GM12878 (cell line): ENCODE results near the gene EYS. TPM values are rescaled to one million over a fixed set of nuclear protein-coding genes. Genes with fewer than 3 reads are reported as not detected.

Experiments used
- ATAC-seq: fragments of 200-7000 bp; cut with Tn5 transposase; 3 replicates; pipeline ENCODE4 v1.9.1; 2020; ENCODE audit warnings: mild to moderate bottlenecking, moderate library complexity
- BruUV-seq: library from RNA; stranded (reverse); fragments of 400-500 nt; replicated peaks from 2 replicates; lab custom pipeline; 2021; lab: Mats Ljungman, UMichigan
- CTCF ChIA-PET: fragments of 300-600 bp; sonication (Branson Sonifier 250); formaldehyde crosslinking; extraction: SDS; loops from one replicate; lab custom pipeline; 2021; ENCODE audit warnings: inconsistent platforms; lab: Yijun Ruan, JAX
- POLR2A ChIA-PET: fragments of 350-600 bp; formaldehyde crosslinking; extraction: SDS; loops from one replicate; lab custom pipeline; 2021; ENCODE audit warnings: inconsistent platforms; lab: Charles Lee
- RAD21 ChIA-PET: fragments of 300-600 bp; sonication (Branson Sonifier 250); formaldehyde crosslinking; loops from one replicate; lab custom pipeline; 2023; ENCODE audit warnings: antibody characterized with exemption; ENCODE audit not compliant: unreplicated experiment; lab: Charles Lee
- SMC1A ChIA-PET: fragments of 300-600 bp; sonication (Branson Sonifier 250); formaldehyde crosslinking; loops from one replicate; lab custom pipeline; 2023; ENCODE audit not compliant: unreplicated experiment, uncharacterized antibody; lab: Charles Lee
- DNase-seq: peaks from one replicate; pipeline ENCODE4 v3.0.0-alpha.2; 2011; ENCODE audit warnings: low read depth, low spot score
- FAIRE-seq: peaks from 3 replicates; lab custom pipeline; 2011; peaks lifted over from hg19 to GRCh38; lab: Jason Lieb, UNC
- H2AFZ ChIP-seq: 2 replicates; pipeline ENCODE4 v1.6.0; 2011; ENCODE audit warnings: low read depth, low read length, control low read depth; ENCODE audit not compliant: control insufficient read depth
- H3K27ac ChIP-seq: 2 replicates; pipeline ENCODE4 v1.5.1; 2011; ENCODE audit warnings: control low read depth; ENCODE audit not compliant: control insufficient read depth, insufficient read depth
- H3K27me3 ChIP-seq, 2 experiments: replicated peaks in 1 of 2; 2 replicates each; pipeline versions ENCODE4 v1.6.0 to v1.6.1; 2011; ENCODE audit warnings: low read length in 1 of 2; ENCODE audit not compliant: control insufficient read depth in 2 of 2, insufficient read depth in 2 of 2
- H3K36me3 ChIP-seq, 2 experiments: 2 replicates each; pipeline ENCODE4 v1.5.1; 2011; ENCODE audit warnings: low read length in 1 of 2; ENCODE audit not compliant: control insufficient read depth in 2 of 2, insufficient read depth in 2 of 2
- H3K4me1 ChIP-seq: 2 replicates; pipeline ENCODE4 v1.6.1; 2011; ENCODE audit warnings: mild to moderate bottlenecking, low read length, moderate library complexity, mixed read lengths; ENCODE audit not compliant: control insufficient read depth, insufficient read depth
- H3K4me2 ChIP-seq: 2 replicates; pipeline ENCODE4 v1.6.0; 2011; ENCODE audit warnings: control low read depth; ENCODE audit not compliant: control insufficient read depth, insufficient read depth
- H3K4me3 ChIP-seq: fragments of 200-600 bp; sonication (generic); 2 replicates; pipeline ENCODE4 v1.5.1; 2016
- H3K79me2 ChIP-seq: 2 replicates; pipeline ENCODE4 v1.6.0; 2011; ENCODE audit warnings: low read length; ENCODE audit not compliant: control insufficient read depth, insufficient read depth
- H3K9ac ChIP-seq: 2 replicates; pipeline ENCODE4 v1.8.0; 2011; ENCODE audit warnings: low read length, control low read depth, mixed read lengths; ENCODE audit not compliant: control insufficient read depth, insufficient read depth
- H3K9me3 ChIP-seq: replicated peaks from 3 replicates; pipeline ENCODE4 v1.5.1; 2011; ENCODE audit warnings: mild to moderate bottlenecking, low read length; ENCODE audit not compliant: control insufficient read depth, insufficient read depth
- H4K20me1 ChIP-seq: 2 replicates; pipeline ENCODE4 v1.6.0; 2011; ENCODE audit not compliant: control insufficient read depth, insufficient read depth
- BRCA1 ChIP-seq: IDR thresholded peaks from 2 replicates; pipeline ENCODE4 v1.6.1; 2011; ENCODE audit warnings: low read depth, low read length, improper control_type of control experiment
- WGBS: methylation state at CpG from one replicate; pipeline ENCODE4 v1.1.6; 2016; ENCODE audit warnings: low lambda C conversion rate; ENCODE audit not compliant: insufficient replicate concordance, insufficient coverage; ENCODE audit errors: missing lambda C conversion rate; 5-methylcytosine and 5-hydroxymethylcytosine counted together
- in situ Hi-C: fragments of 300-500 bp; cut with MboI; formaldehyde crosslinking; loops from 9 replicates; pipeline ENCODE4 v1.14.3; 2018; ENCODE audit warnings: mixed read lengths
- intact Hi-C: fragments of 100-400 bp; cut with micrococcal nuclease; formaldehyde crosslinking; loops from one replicate; pipeline ENCODE4 v1.14.2; 2022; ENCODE audit not compliant: unreplicated experiment
- polyA plus RNA-seq, 11 experiments: library from polyadenylated mRNA; depleted of rRNA in 4 of 11; unstranded in 6 of 11; stranded (reverse) in 5 of 11; fragments of >200 nt; fragmentation: Nextera tagmentation in 4 of 11; fragmentation: Illumina TruSeq in 1 of 11; extraction: Ambion mirVana in 4 of 11; extraction: Trizol in 1 of 11; gene quantifications; 1 replicate in 1 of 11; 2 replicates in 10 of 11; pipeline versions ENCODE4 v1.2.1 to v1.2.3, GENCODE V29; 2011 to 2016; ENCODE audit warnings: inconsistent platforms in 2 of 11, missing spikeins in 2 of 11, low read depth in 1 of 11
- total RNA-seq, 4 experiments: library from RNA; depleted of rRNA in 3 of 4; stranded (reverse); fragments of >200 nt in 3 of 4; fragmentation: Illumina TruSeq in 1 of 4; extraction: Trizol in 1 of 4; gene quantifications; 2 replicates each; pipeline versions ENCODE4 v1.2.1 to v1.2.3, GENCODE V29; 2013 to 2021
- TF ChIP-seq, protein P1 (sequence below): fragments of 450-650 bp; IDR thresholded peaks from 2 replicates; pipeline ENCODE4 v1.6.1; 2014; ENCODE audit warnings: mild to moderate bottlenecking

The EYS gene
- total and polyA plus RNA-seq, 10 of the 15 experiments (the other 5 are each of a cell fraction or from before 2014, with no cell fraction given): under 0.01 to 0.14 (median 0.02) TPM; not detected in 1

DNA sequence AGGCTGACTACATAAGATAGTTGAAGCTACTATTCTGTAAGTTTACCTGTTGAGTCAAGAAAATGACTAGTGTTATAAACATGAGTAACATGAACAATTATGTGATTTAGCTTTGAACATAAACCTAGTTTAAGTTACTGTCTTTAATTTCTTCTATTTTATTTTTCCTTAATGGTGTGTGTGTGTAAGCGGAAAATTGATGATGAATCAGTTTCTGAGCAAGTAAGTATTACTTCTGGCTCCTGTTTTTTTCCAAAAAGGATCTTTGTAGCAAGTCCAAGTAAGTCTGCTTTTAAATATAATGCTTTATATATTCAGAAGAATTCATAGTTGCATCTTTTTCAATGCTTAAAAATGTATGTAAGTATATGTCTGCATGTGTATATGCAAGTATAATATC is 786.8 kb downstream of the EYS start:
- H3K4me3 ChIP-seq: no peak overlapping the region
- RAD21 ChIA-PET: no interaction called here
- H3K4me2 ChIP-seq: no peak overlapping the region
- no peaks in the 10 kb centered on the region for H4K20me1 ChIP-seq
- DNase-seq: no peak
- POLR2A ChIA-PET: no interaction called here
- CTCF ChIA-PET: no interaction called here
- no peaks in the 10 kb centered on the region for H3K79me2 ChIP-seq
- BruUV-seq: no TSS peak
- no peaks in the 10 kb centered on the region for H3K4me1 ChIP-seq
- no peaks in the 10 kb centered on the region for H3K9me3 ChIP-seq
- H3K36me3 ChIP-seq: no peaks in the 10 kb centered on the region
- no peak for TF ChIP-seq BRCA1
- TF ChIP-seq, all 136 proteins: peak for 0
- Histone ChIP-seq H2AFZ (no peak overlapping the region), H3K27ac (no peak overlapping the region), H3K27me3 (no peaks in the 10 kb centered on the region), H3K9ac (no peak overlapping the region)
- SMC1A ChIA-PET: no interaction called here
- 24% methylated on average over 1 of the region's 1 CpG for WGBS
- no peak for ATAC-seq
- in situ Hi-C loops (no loop called here), intact Hi-C loops (no loop called here)
- no peak for FAIRE-seq

DNA sequence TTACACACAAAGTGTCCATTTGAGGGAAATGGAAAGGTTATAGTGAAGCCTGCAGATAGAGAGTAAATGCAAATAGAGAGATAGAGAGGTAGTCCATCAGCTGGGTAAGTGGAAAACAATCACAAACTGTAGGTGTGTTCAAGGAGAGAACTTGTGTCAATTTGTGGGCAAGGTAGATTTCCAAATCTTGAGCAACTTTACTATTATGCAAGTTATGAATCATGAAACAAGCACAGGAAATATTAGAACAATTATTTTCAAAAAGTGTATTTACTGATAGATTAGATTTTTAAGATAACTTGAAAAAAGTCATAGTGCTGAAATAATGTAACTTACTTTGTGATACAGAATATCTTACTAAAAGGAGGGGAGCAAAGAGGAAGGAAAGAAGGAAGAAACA is 792.9 kb downstream of the EYS start:
- TF ChIP-seq, protein P1, sequence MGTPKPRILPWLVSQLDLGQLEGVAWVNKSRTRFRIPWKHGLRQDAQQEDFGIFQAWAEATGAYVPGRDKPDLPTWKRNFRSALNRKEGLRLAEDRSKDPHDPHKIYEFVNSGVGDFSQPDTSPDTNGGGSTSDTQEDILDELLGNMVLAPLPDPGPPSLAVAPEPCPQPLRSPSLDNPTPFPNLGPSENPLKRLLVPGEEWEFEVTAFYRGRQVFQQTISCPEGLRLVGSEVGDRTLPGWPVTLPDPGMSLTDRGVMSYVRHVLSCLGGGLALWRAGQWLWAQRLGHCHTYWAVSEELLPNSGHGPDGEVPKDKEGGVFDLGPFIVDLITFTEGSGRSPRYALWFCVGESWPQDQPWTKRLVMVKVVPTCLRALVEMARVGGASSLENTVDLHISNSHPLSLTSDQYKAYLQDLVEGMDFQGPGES: no peak

More for the DNA sequence above, 792.9 kb downstream of the EYS start:
- Histone ChIP-seq H2AFZ (no peak overlapping the region), H3K79me2 (no peaks in the 10 kb centered on the region), H3K27ac (no peak overlapping the region), H3K4me1 (no peaks in the 10 kb centered on the region), H3K36me3 (no peaks in the 10 kb centered on the region), H3K4me2 (no peak overlapping the region), H3K4me3 (no peak overlapping the region), H3K27me3 (no peaks in the 10 kb centered on the region), H3K9me3 (no peaks in the 10 kb centered on the region), H3K9ac (no peak overlapping the region), H4K20me1 (no peaks in the 10 kb centered on the region)
- ATAC-seq: no peak
- intact Hi-C loops: no loop called here
- ChIA-PET RAD21 (no interaction called here), POLR2A (no interaction called here), CTCF (no interaction called here), SMC1A (no interaction called here)
- DNase-seq: no peak
- BruUV-seq: no TSS peak
- FAIRE-seq: no peak
- in situ Hi-C loops: no loop called here
